DND-41 (cell line): ENCODE measurements around the gene TCP11.
"Not testable (repeated sequence)": the region's sequence is repeated elsewhere in the genome, so short reads cannot be mapped to it uniquely, and the experiment has no call there.

Experiments used
- ATAC-seq: fragments of 200-7000 bp; cut with Tn5 transposase; 3 replicates; pipeline ENCODE4 v1.9.1; 2021; ENCODE audit warnings: low read depth; ENCODE audit not compliant: insufficient read depth
- DNase-seq: peaks from one replicate; pipeline ENCODE4 v3.0.0-alpha.2; 2020
- H2AFZ ChIP-seq: 2 replicates; pipeline ENCODE4 v1.6.0; 2012; ENCODE audit warnings: low read depth, low read length
- H3K27ac ChIP-seq: 2 replicates; pipeline ENCODE4 v1.5.1; 2012; ENCODE audit warnings: low read length, inconsistent platforms
- H3K27me3 ChIP-seq: fragments of 200-600 bp; sonication (generic); 2 replicates; pipeline ENCODE4 v1.6.0; 2012; ENCODE audit warnings: low read length, mild to moderate bottlenecking, inconsistent platforms; ENCODE audit not compliant: insufficient read depth, poor library complexity
- H3K36me3 ChIP-seq: 2 replicates; pipeline ENCODE4 v1.5.1; 2012; ENCODE audit warnings: low read length, inconsistent platforms; ENCODE audit not compliant: insufficient read depth
- H3K4me1 ChIP-seq: 2 replicates; pipeline ENCODE4 v1.5.1; 2012; ENCODE audit warnings: mild to moderate bottlenecking, low read length; ENCODE audit not compliant: insufficient read depth
- H3K4me2 ChIP-seq: 2 replicates; pipeline ENCODE4 v1.6.0; 2012; ENCODE audit warnings: mild to moderate bottlenecking, moderate library complexity, low read length, inconsistent platforms; ENCODE audit not compliant: insufficient read depth
- H3K4me3 ChIP-seq, 2 experiments: fragments of 200-600 bp in 1 of 2; shearing (Covaris generic) in 1 of 2; 2 replicates each; pipeline ENCODE4 v1.5.1; 2012 to 2016; ENCODE audit warnings: inconsistent platforms in 2 of 2, low read length in 2 of 2, mild to moderate bottlenecking in 2 of 2, low read depth in 1 of 2, moderate library complexity in 1 of 2
- H3K79me2 ChIP-seq: 2 replicates; pipeline ENCODE4 v1.6.0; 2012; ENCODE audit warnings: low read length, inconsistent platforms; ENCODE audit not compliant: insufficient read depth
- H3K9ac ChIP-seq: 2 replicates; pipeline ENCODE4 v1.6.0; 2012; ENCODE audit warnings: low read depth, mild to moderate bottlenecking, inconsistent platforms, low read length, moderate library complexity
- H3K9me3 ChIP-seq: 2 replicates; pipeline ENCODE4 v1.5.1; 2012; ENCODE audit warnings: low read length, moderate library complexity, mild to moderate bottlenecking, inconsistent platforms; ENCODE audit not compliant: insufficient read depth, severe bottlenecking
- H4K20me1 ChIP-seq: 2 replicates; pipeline ENCODE4 v1.6.0; 2012; ENCODE audit warnings: low read length; ENCODE audit not compliant: insufficient read depth
- CTCF ChIP-seq: IDR thresholded peaks from 2 replicates; pipeline ENCODE4 v1.5.1; 2012; ENCODE audit warnings: borderline replicate concordance, low read length, moderate library complexity, mild to moderate bottlenecking; ENCODE audit not compliant: poor library complexity, severe bottlenecking; ENCODE audit errors: extremely low read depth
- EZH2 ChIP-seq: IDR thresholded peaks from 3 replicates; pipeline ENCODE4 v1.6.1; 2012; ENCODE audit warnings: borderline replicate concordance, low read depth, mild to moderate bottlenecking, moderate library complexity, low read length, inconsistent platforms; ENCODE audit not compliant: severe bottlenecking

TCP11 gene

GRCh38 chr6:35139470-35139869 lies 1.7 kb downstream of the TCP11 start:
- no peaks in the 10 kb centered on the region for H3K79me2 ChIP-seq
- H2AFZ ChIP-seq: no peak overlapping the region
- H3K9me3 ChIP-seq: no peaks in the 10 kb centered on the region
- H3K9ac ChIP-seq: no peak overlapping the region
- H3K4me1 ChIP-seq: no peaks in the 10 kb centered on the region
- ATAC-seq (no peak), DNase-seq (no peak)
- H3K4me2 ChIP-seq: no peak overlapping the region
- H3K27ac ChIP-seq: no peak overlapping the region
- H3K27me3 ChIP-seq: peaks cover 11% of the 10 kb centered on the region
- no peaks in the 10 kb centered on the region for H3K36me3 ChIP-seq
- TF ChIP-seq CTCF (no peak), EZH2 (no peak)
- H4K20me1 ChIP-seq: no peaks in the 10 kb centered on the region; the same call in 1 of the 2 replicates
- no peak overlapping the region for H3K4me3 ChIP-seq

- not testable (repeated sequence) for H2AFZ ChIP-seq, H3K9me3 ChIP-seq, H3K79me2 ChIP-seq, H3K27ac ChIP-seq, H4K20me1 ChIP-seq, H3K9ac ChIP-seq, H3K4me3 ChIP-seq, H3K36me3 ChIP-seq, ATAC-seq, H3K4me2 ChIP-seq, DNase-seq, H3K4me1 ChIP-seq
- H3K27me3 ChIP-seq: peaks cover 11% of the 10 kb centered on the region
Observed at GRCh38 chr6:35138191-35138590, 2.9 kb downstream of the TCP11 start.

- no peaks in the 10 kb centered on the region for H4K20me1 ChIP-seq
- H3K4me2 ChIP-seq: no peak overlapping the region
- no peak overlapping the region for H3K27ac ChIP-seq
- no peaks in the 10 kb centered on the region for H3K9me3 ChIP-seq
- H3K27me3 ChIP-seq: peaks cover 6% of the 10 kb centered on the region
- H3K36me3 ChIP-seq: no peaks in the 10 kb centered on the region
- H3K4me3 ChIP-seq: no peak overlapping the region
- no peaks in the 10 kb centered on the region for H3K4me1 ChIP-seq
- H2AFZ ChIP-seq: no peak overlapping the region
- no peak for DNase-seq
- no peak overlapping the region for H3K9ac ChIP-seq
- no peak for ATAC-seq
- TF ChIP-seq CTCF: no peak
- TF ChIP-seq EZH2: no peak
- H3K79me2 ChIP-seq: no peaks in the 10 kb centered on the region
Observed at GRCh38 chr6:35136185-35136584, 5.0 kb downstream of the TCP11 start.

- no peak for ATAC-seq
- no peak for DNase-seq
- H3K79me2 ChIP-seq: no peaks in the 10 kb centered on the region
Observed at GRCh38 chr6:35128496-35128895, 12.6 kb downstream of the TCP11 start.

More at GRCh38 chr6:35128496-35128895, 12.6 kb downstream of the TCP11 start:
- H3K27me3 ChIP-seq: peaks cover 6% of the 10 kb centered on the region
- H3K9me3 ChIP-seq: no peaks in the 10 kb centered on the region
- no peak overlapping the region for H3K4me3 ChIP-seq
- H3K36me3 ChIP-seq: no peaks in the 10 kb centered on the region
- H3K4me1 ChIP-seq: no peaks in the 10 kb centered on the region
- no peaks in the 10 kb centered on the region for H4K20me1 ChIP-seq
- H3K27ac ChIP-seq: no peak overlapping the region
- no peak overlapping the region for H2AFZ ChIP-seq
- H3K4me2 ChIP-seq: no peak overlapping the region
- no peak overlapping the region for H3K9ac ChIP-seq
- TF ChIP-seq EZH2 (no peak), CTCF (no peak)
